B cell (primary cell): ENCODE results near the gene SLC22A6. TPM values are rescaled to one million over a fixed set of nuclear protein-coding genes. Genes with fewer than 3 reads are reported as not detected.
A peak's percentile ranks its signal among the peaks of the same experiment; 100 is the strongest.

Source experiments
- ATAC-seq: fragments of 200-7000 bp; cut with Tn5 transposase; one replicate; pipeline ENCODE4 v1.10.0; 2021; ENCODE audit warnings: low read depth, mild to moderate bottlenecking, moderate number of reproducible peaks, moderate library complexity
- CTCF ChIA-PET: fragments of 350-600 bp; sonication (Branson Sonifier 250); formaldehyde crosslinking; loops from one replicate; lab custom pipeline; 2021; ENCODE audit warnings: antibody characterized with exemption, inconsistent platforms; lab: Charles Lee
- POLR2A ChIA-PET: fragments of 350-600 bp; sonication (Branson Sonifier 250); formaldehyde crosslinking; loops from one replicate; lab custom pipeline; 2021; ENCODE audit warnings: antibody characterized with exemption; lab: Charles Lee
- DNase-seq: peaks from one replicate; pipeline ENCODE4 v3.0.0; 2013
- H2AFZ ChIP-seq: 2 replicates; pipeline ENCODE4 v1.6.1; 2012; ENCODE audit warnings: mild to moderate bottlenecking, low read depth, low read length; ENCODE audit not compliant: insufficient read depth, poor library complexity, severe bottlenecking
- H3K27ac ChIP-seq, 2 donors: 1 replicate in 1 of 2; 2 replicates in 1 of 2; pipeline ENCODE4 v1.5.1; 2012 to 2013; ENCODE audit warnings: low read length in 2 of 2, mild to moderate bottlenecking in 2 of 2, moderate library complexity in 1 of 2
- H3K27me3 ChIP-seq, 4 experiments: fragments of 200-600 bp in 1 of 4; sonication (generic) in 1 of 4; replicated peaks in 1 of 4; 1 replicate in 2 of 4; 2 replicates in 2 of 4; pipeline versions ENCODE4 v1.6.1 to v1.7.0; 2013 to 2016; ENCODE audit warnings: low read length in 3 of 4, mild to moderate bottlenecking in 2 of 4, mixed read lengths in 1 of 4, moderate library complexity in 1 of 4; ENCODE audit not compliant: insufficient read depth in 4 of 4, control insufficient read depth in 3 of 4; ENCODE audit errors: control extremely low read depth in 1 of 4
- H3K36me3 ChIP-seq, 2 experiments: replicated peaks in 1 of 2; 1 replicate in 1 of 2; 2 replicates in 1 of 2; pipeline versions ENCODE4 v1.6.1 to v1.7.1; 2013; ENCODE audit warnings: low read length in 1 of 2; ENCODE audit not compliant: insufficient read depth in 2 of 2, control insufficient read depth in 1 of 2; ENCODE audit errors: control extremely low read depth in 1 of 2, extremely low read depth in 1 of 2
- H3K4me1 ChIP-seq, 2 donors: fragments of 200-600 bp in 1 of 2; sonication (generic) in 1 of 2; 1 replicate in 1 of 2; 2 replicates in 1 of 2; pipeline versions ENCODE4 v1.5.1 to v1.6.1; 2013 to 2017; ENCODE audit warnings: low read length in 2 of 2; ENCODE audit not compliant: control insufficient read depth in 2 of 2, insufficient read depth in 2 of 2
- H3K4me2 ChIP-seq: replicated peaks from 2 replicates; pipeline ENCODE3; 2012; ENCODE audit warnings: mild to moderate bottlenecking, low read depth, low read length; ENCODE audit not compliant: poor library complexity, severe bottlenecking
- H3K4me3 ChIP-seq, 5 experiments: fragments of 200-600 bp in 1 of 5; sonication (generic) in 1 of 5; 1 replicate in 3 of 5; 2 replicates in 2 of 5; pipeline versions ENCODE4 v1.5.1 to v1.7.0; 2011 to 2016; ENCODE audit warnings: low read length in 4 of 5, mild to moderate bottlenecking in 4 of 5, low read depth in 2 of 5, control low read depth in 1 of 5, moderate library complexity in 1 of 5; ENCODE audit not compliant: insufficient read depth in 1 of 5; ENCODE audit errors: control extremely low read depth in 1 of 5, extremely low read depth in 1 of 5
- H3K79me2 ChIP-seq: fragments of 200-600 bp; sonication (generic); one replicate; pipeline ENCODE4 v1.6.0; 2016; ENCODE audit warnings: low read length; ENCODE audit not compliant: control insufficient read depth, insufficient read depth
- H3K9ac ChIP-seq: fragments of 200-600 bp; sonication (generic); 2 replicates; pipeline ENCODE4 v1.6.1; 2017; ENCODE audit warnings: mild to moderate bottlenecking, low read length, moderate library complexity
- H3K9me3 ChIP-seq, 3 donors: one replicate each; pipeline versions ENCODE4 v1.6.1 to v1.7.1; 2013; ENCODE audit warnings: low read length in 2 of 3; ENCODE audit not compliant: control insufficient read depth in 2 of 3, insufficient read depth in 1 of 3; ENCODE audit errors: control extremely low read depth in 1 of 3
- H4K20me1 ChIP-seq: 2 replicates; pipeline ENCODE4 v1.6.0; 2012; ENCODE audit warnings: mild to moderate bottlenecking, low read length; ENCODE audit not compliant: insufficient read depth, control insufficient read depth, poor library complexity, severe bottlenecking
- H3K27ac Mint-ChIP-seq: one replicate; pipeline ENCODE4 v1.8.0; 2021; ENCODE audit warnings: mixed read lengths
- H3K27me3 Mint-ChIP-seq: one replicate; pipeline ENCODE4 v1.8.0; 2021; ENCODE audit warnings: mixed read lengths
- H3K4me1 Mint-ChIP-seq: one replicate; pipeline ENCODE4 v1.8.0; 2021; ENCODE audit warnings: mixed read lengths
- H3K4me3 Mint-ChIP-seq: one replicate; pipeline ENCODE4 v1.8.0; 2021; ENCODE audit warnings: mixed read lengths
- H3K9me3 Mint-ChIP-seq: one replicate; pipeline ENCODE4 v1.8.0; 2022; ENCODE audit warnings: mixed read lengths; ENCODE audit not compliant: insufficient read depth
- CTCF ChIP-seq: fragments of 200-600 bp; IDR thresholded peaks from one replicate; pipeline ENCODE4 v1.8.0; 2022; ENCODE audit warnings: antibody characterized with exemption, mild to moderate bottlenecking
- EZH2 ChIP-seq: IDR thresholded peaks from 2 replicates; pipeline ENCODE4 v1.6.1; 2012; ENCODE audit warnings: borderline replicate concordance, low read depth, mild to moderate bottlenecking, moderate library complexity, low read length; ENCODE audit not compliant: insufficient read depth, poor library complexity, severe bottlenecking
- WGBS: methylation state at CpG from one replicate; pipeline ENCODE4 v1.1.5; 2013; ENCODE audit warnings: missing lambda C conversion rate; ENCODE audit not compliant: insufficient coverage; 5-methylcytosine and 5-hydroxymethylcytosine counted together
- intact Hi-C: fragments of 100-400 bp; cut with micrococcal nuclease; formaldehyde crosslinking; loops from one replicate; pipeline ENCODE4 v1.10.0; 2022
- polyA plus RNA-seq: library from polyadenylated mRNA; depleted of rRNA; stranded (reverse); fragments of >200 nt; gene quantifications from 2 replicates; pipeline ENCODE4 v1.2.3, GENCODE V29; 2012
- total RNA-seq, 2 donors: library from RNA; stranded (reverse); fragments of 120-200 nt in 1 of 2; gene quantifications; 1 replicate in 1 of 2; 2 replicates in 1 of 2; pipeline versions ENCODE4 v1.2.3 to v1.2.4, GENCODE V29; 2013 to 2022

SLC22A6 gene
- total and polyA plus RNA-seq, 2 donors (not counting 1 experiment from before 2014, with no cell fraction given) = not detected

GRCh38 chr11:63022441-63022840 is 37.7 kb upstream of the SLC22A6 start:
- no peaks in the 10 kb centered on the region for H3K9me3 Mint-ChIP-seq
- Histone ChIP-seq H3K79me2 (no peaks in the 10 kb centered on the region), H3K27me3 (peaks cover 0 to 15% (median 1%) of the 10 kb centered on the region in 4 experiments), H3K4me1 (peaks cover 0 to 3% of the 10 kb centered on the region in 2 donors), H4K20me1 (no peaks in the 10 kb centered on the region), H3K27ac (no peak overlapping the region), H3K4me2 (no peak overlapping the region), H3K4me3 (no peak overlapping the region), H3K9ac (no peak overlapping the region), H3K9me3 (peaks cover 0 to 5% (median 0%) of the 10 kb centered on the region in 3 donors), H2AFZ (no peak overlapping the region), H3K36me3 (no peaks in the 10 kb centered on the region)
- ATAC-seq (no peak), DNase-seq (no peak)
- WGBS = 70% methylated on average over 4 of the region's 6 CpGs
- POLR2A ChIA-PET = interaction anchor here (0.5 kb wide), 1 partner anchor 635 kb away, joined by 3 read pairs; no protein-coding TSS in a partner anchor
- TF ChIP-seq EZH2 (no peak), CTCF (no peak)
- H3K27ac Mint-ChIP-seq = no peak overlapping the region
- H3K4me1 Mint-ChIP-seq = peaks cover 4% of the 10 kb centered on the region
- H3K27me3 Mint-ChIP-seq = peaks cover 34% of the 10 kb centered on the region
- intact Hi-C loops = no loop called here
- no peak overlapping the region for H3K4me3 Mint-ChIP-seq
- CTCF ChIA-PET = interaction anchor here (0.9 to 8.5 kb wide), 7 partner anchors 8 to 122 kb away, joined by 3 to 308 read pairs (median 16); partner anchors contain the start of gene SLC22A8

GRCh38 chr11:63020671-63021291 is 36.0 kb upstream of the SLC22A6 start:
- no peak for TF ChIP-seq EZH2
- TF ChIP-seq CTCF = peak; percentile 23
- Histone ChIP-seq H3K9me3 (peaks cover 0 to 3% (median 0%) of the 10 kb centered on the region in 3 donors), H3K4me2 (no peak overlapping the region), H3K27ac (no peak overlapping the region), H3K4me1 (peaks cover 0 to 3% of the 10 kb centered on the region in 2 donors), H3K4me3 (no peak overlapping the region), H4K20me1 (no peaks in the 10 kb centered on the region), H2AFZ (no peak overlapping the region), H3K9ac (no peak overlapping the region), H3K36me3 (no peaks in the 10 kb centered on the region), H3K79me2 (no peaks in the 10 kb centered on the region), H3K27me3 (peaks cover 0 to 15% (median 1%) of the 10 kb centered on the region in 4 experiments)
- no peak overlapping the region for H3K4me3 Mint-ChIP-seq
- ATAC-seq (no peak), DNase-seq (no peak)
- no peaks in the 10 kb centered on the region for H3K9me3 Mint-ChIP-seq
- POLR2A ChIA-PET = no interaction called here
- H3K27ac Mint-ChIP-seq = no peak overlapping the region
- H3K27me3 Mint-ChIP-seq = peaks cover 30% of the 10 kb centered on the region
- peaks cover 4% of the 10 kb centered on the region for H3K4me1 Mint-ChIP-seq
- 58% methylated on average over 24 of the region's 24 CpGs for WGBS
- intact Hi-C loops = no loop called here
- CTCF ChIA-PET = interaction anchor here (1.0 to 8.5 kb wide), 4 partner anchors 9 to 114 kb away, joined by 4 to 308 read pairs (median 10); no protein-coding TSS in a partner anchor
